ENCODE measurements around the gene PIGQ.

PIGQ gene

GRCh38 chr16:539901-540530 is 29.8 kb upstream of the PIGQ start:
- H3K4me3 ChIP-seq (ENCODE audit: low read length), result no peak overlapping the region
- no peaks in the 10 kb centered on the region for H3K27me3 ChIP-seq (ENCODE audit: control insufficient read depth, insufficient read depth, low read length)
- peaks cover 7% of the 10 kb centered on the region for H3K36me3 ChIP-seq (ENCODE audit: control insufficient read depth, insufficient read depth, low read length)
- H3K4me1 ChIP-seq (ENCODE audit: control insufficient read depth, insufficient read depth, low read length), result no peaks in the 10 kb centered on the region
- no peak overlapping the region for H3K27ac ChIP-seq (ENCODE audit: low read depth, low read length)
- no peak overlapping the region for H3K9ac ChIP-seq (ENCODE audit: low read length)

GRCh38 chr16:540645-541340 is 29.0 kb upstream of the PIGQ start:
- peaks cover 7% of the 10 kb centered on the region for H3K36me3 ChIP-seq (ENCODE audit: control insufficient read depth, insufficient read depth, low read length)
- no peaks in the 10 kb centered on the region for H3K27me3 ChIP-seq (ENCODE audit: control insufficient read depth, insufficient read depth, low read length)
- no peaks in the 10 kb centered on the region for H3K4me1 ChIP-seq (ENCODE audit: control insufficient read depth, insufficient read depth, low read length)
- no peak overlapping the region for H3K9ac ChIP-seq (ENCODE audit: low read length)
- H3K27ac ChIP-seq (ENCODE audit: low read depth, low read length), result no peak overlapping the region
- H3K4me3 ChIP-seq (ENCODE audit: low read length), result no peak overlapping the region

GRCh38 chr16:543301-544164 is 26.2 kb upstream of the PIGQ start:
- no peaks in the 10 kb centered on the region for H3K4me1 ChIP-seq (ENCODE audit: control insufficient read depth, insufficient read depth, low read length)
- no peaks in the 10 kb centered on the region for H3K27me3 ChIP-seq (ENCODE audit: control insufficient read depth, insufficient read depth, low read length)
- no peak overlapping the region for H3K9ac ChIP-seq (ENCODE audit: low read length)
- no peaks in the 10 kb centered on the region for H3K36me3 ChIP-seq (ENCODE audit: control insufficient read depth, insufficient read depth, low read length)
- no peak overlapping the region for H3K4me3 ChIP-seq (ENCODE audit: low read length)
- no peak overlapping the region for H3K27ac ChIP-seq (ENCODE audit: low read depth, low read length)

GRCh38 chr16:544517-544916 is 25.3 kb upstream of the PIGQ start:
- H3K27me3 ChIP-seq (ENCODE audit: control insufficient read depth, insufficient read depth, low read length), result no peaks in the 10 kb centered on the region
- no peaks in the 10 kb centered on the region for H3K36me3 ChIP-seq (ENCODE audit: control insufficient read depth, insufficient read depth, low read length)
- H3K9ac ChIP-seq (ENCODE audit: low read length), result no peak overlapping the region
- no peak overlapping the region for H3K4me3 ChIP-seq (ENCODE audit: low read length)
- H3K27ac ChIP-seq (ENCODE audit: low read depth, low read length), result no peak overlapping the region
- H3K4me1 ChIP-seq (ENCODE audit: control insufficient read depth, insufficient read depth, low read length), result no peaks in the 10 kb centered on the region

- Histone ChIP-seq H3K4me3 (ENCODE audit: low read length) (no peak overlapping the region), H3K27me3 (ENCODE audit: control insufficient read depth, insufficient read depth, low read length) (no peaks in the 10 kb centered on the region), H3K27ac (ENCODE audit: low read depth, low read length) (no peak overlapping the region), H3K9ac (ENCODE audit: low read length) (no peak overlapping the region), H3K36me3 (ENCODE audit: control insufficient read depth, insufficient read depth, low read length) (peaks cover 7% of the 10 kb centered on the region), H3K4me1 (ENCODE audit: control insufficient read depth, insufficient read depth, low read length) (no peaks in the 10 kb centered on the region)
Observed at GRCh38 chr16:546909-547770, 22.6 kb upstream of the PIGQ start.

- H3K27me3 ChIP-seq (ENCODE audit: control insufficient read depth, insufficient read depth, low read length), result no peaks in the 10 kb centered on the region
- H3K36me3 ChIP-seq (ENCODE audit: control insufficient read depth, insufficient read depth, low read length), result peaks cover 7% of the 10 kb centered on the region
- H3K4me3 ChIP-seq (ENCODE audit: low read length), result no peak overlapping the region
- no peak overlapping the region for H3K9ac ChIP-seq (ENCODE audit: low read length)
- no peaks in the 10 kb centered on the region for H3K4me1 ChIP-seq (ENCODE audit: control insufficient read depth, insufficient read depth, low read length)
- no peak overlapping the region for H3K27ac ChIP-seq (ENCODE audit: low read depth, low read length)
Observed at GRCh38 chr16:548586-548985, 21.2 kb upstream of the PIGQ start.

GRCh38 chr16:549544-550263 is 20.1 kb upstream of the PIGQ start:
- no peak overlapping the region for H3K4me3 ChIP-seq (ENCODE audit: low read length)
- H3K36me3 ChIP-seq (ENCODE audit: control insufficient read depth, insufficient read depth, low read length), result peaks cover 7% of the 10 kb centered on the region
- H3K27me3 ChIP-seq (ENCODE audit: control insufficient read depth, insufficient read depth, low read length), result no peaks in the 10 kb centered on the region
- H3K4me1 ChIP-seq (ENCODE audit: control insufficient read depth, insufficient read depth, low read length), result no peaks in the 10 kb centered on the region
- no peak overlapping the region for H3K27ac ChIP-seq (ENCODE audit: low read depth, low read length)
- no peak overlapping the region for H3K9ac ChIP-seq (ENCODE audit: low read length)

GRCh38 chr16:551210-551609 is 18.6 kb upstream of the PIGQ start:
- H3K36me3 ChIP-seq (ENCODE audit: control insufficient read depth, insufficient read depth, low read length), result peaks cover 7% of the 10 kb centered on the region
- no peak overlapping the region for H3K27ac ChIP-seq (ENCODE audit: low read depth, low read length)
- H3K4me1 ChIP-seq (ENCODE audit: control insufficient read depth, insufficient read depth, low read length), result no peaks in the 10 kb centered on the region
- H3K27me3 ChIP-seq (ENCODE audit: control insufficient read depth, insufficient read depth, low read length), result no peaks in the 10 kb centered on the region
- H3K4me3 ChIP-seq (ENCODE audit: low read length), result no peak overlapping the region
- no peak overlapping the region for H3K9ac ChIP-seq (ENCODE audit: low read length)

GRCh38 chr16:552171-552570 is 17.6 kb upstream of the PIGQ start:
- H3K9ac ChIP-seq (ENCODE audit: low read length), result no peak overlapping the region
- H3K4me1 ChIP-seq (ENCODE audit: control insufficient read depth, insufficient read depth, low read length), result no peaks in the 10 kb centered on the region
- no peak overlapping the region for H3K4me3 ChIP-seq (ENCODE audit: low read length)
- no peak overlapping the region for H3K27ac ChIP-seq (ENCODE audit: low read depth, low read length)
- peaks cover 7% of the 10 kb centered on the region for H3K36me3 ChIP-seq (ENCODE audit: control insufficient read depth, insufficient read depth, low read length)
- no peaks in the 10 kb centered on the region for H3K27me3 ChIP-seq (ENCODE audit: control insufficient read depth, insufficient read depth, low read length)

GRCh38 chr16:553601-554296 is 16.0 kb upstream of the PIGQ start:
- Histone ChIP-seq H3K36me3 (ENCODE audit: control insufficient read depth, insufficient read depth, low read length) (peaks cover 7% of the 10 kb centered on the region), H3K9ac (ENCODE audit: low read length) (no peak overlapping the region), H3K27ac (ENCODE audit: low read depth, low read length) (no peak overlapping the region), H3K27me3 (ENCODE audit: control insufficient read depth, insufficient read depth, low read length) (peaks cover 4% of the 10 kb centered on the region), H3K4me1 (ENCODE audit: control insufficient read depth, insufficient read depth, low read length) (no peaks in the 10 kb centered on the region), H3K4me3 (ENCODE audit: low read length) (no peak overlapping the region)

GRCh38 chr16:554297-554621 is 15.5 kb upstream of the PIGQ start:
- H3K4me3 ChIP-seq (ENCODE audit: low read length), result no peak overlapping the region
- peaks cover 7% of the 10 kb centered on the region for H3K36me3 ChIP-seq (ENCODE audit: control insufficient read depth, insufficient read depth, low read length)
- peaks cover 5% of the 10 kb centered on the region for H3K27me3 ChIP-seq (ENCODE audit: control insufficient read depth, insufficient read depth, low read length)

More at GRCh38 chr16:554297-554621, 15.5 kb upstream of the PIGQ start:
- Histone ChIP-seq H3K4me1 (ENCODE audit: control insufficient read depth, insufficient read depth, low read length) (no peaks in the 10 kb centered on the region), H3K9ac (ENCODE audit: low read length) (no peak overlapping the region), H3K27ac (ENCODE audit: low read depth, low read length) (no peak overlapping the region)

All from rectal smooth muscle tissue (tissue), 1 donor.